Activated CD4-positive, alpha-beta T cell treated with anti-CD3 and anti-CD28 coated beads for 48 hours (primary cell): ENCODE data around the gene RPRML.
A peak's percentile ranks its signal among the peaks of the same experiment; 100 is the strongest.

Source experiments
- DNase-seq: peaks from one replicate; pipeline ENCODE4 v3.0.0-alpha.2; 2020

The RPRML gene

GRCh38 chr17:46943501-46944393, 35.3 kb downstream of the RPRML start:
- DNase-seq, result peak; percentile 14

- no peak for DNase-seq
Measured at GRCh38 chr17:46943218-46943500, 35.9 kb downstream of the RPRML start.

GRCh38 chr17:46942441-46943217, 36.4 kb downstream of the RPRML start:
- DNase-seq, result peak; percentile 72

- peak; percentile 81 for DNase-seq
Measured at GRCh38 chr17:46940692-46941404, 38.2 kb downstream of the RPRML start.

GRCh38 chr17:46935658-46936266, 43.3 kb downstream of the RPRML start:
- no peak for DNase-seq

GRCh38 chr17:46931596-46931995, 47.5 kb downstream of the RPRML start:
- DNase-seq, result no peak

- DNase-seq, result no peak
Measured at GRCh38 chr17:46930051-46930450, 49.0 kb downstream of the RPRML start.

- DNase-seq, result no peak
Measured at GRCh38 chr17:46929413-46929812, 49.6 kb downstream of the RPRML start.

GRCh38 chr17:46928467-46929261, 50.4 kb downstream of the RPRML start:
- DNase-seq, result no peak
